CD4-positive, alpha-beta T cell treated with Interleukin-2 at 100 ng/mL for 4 hours (primary cell): Measurements from ENCODE around the gene CAMK2B.

Experiments used
- DNase-seq: peaks from one replicate; pipeline ENCODE4 v3.0.0-alpha.2; 2020; ENCODE audit warnings: low spot score

CAMK2B gene

DNA sequence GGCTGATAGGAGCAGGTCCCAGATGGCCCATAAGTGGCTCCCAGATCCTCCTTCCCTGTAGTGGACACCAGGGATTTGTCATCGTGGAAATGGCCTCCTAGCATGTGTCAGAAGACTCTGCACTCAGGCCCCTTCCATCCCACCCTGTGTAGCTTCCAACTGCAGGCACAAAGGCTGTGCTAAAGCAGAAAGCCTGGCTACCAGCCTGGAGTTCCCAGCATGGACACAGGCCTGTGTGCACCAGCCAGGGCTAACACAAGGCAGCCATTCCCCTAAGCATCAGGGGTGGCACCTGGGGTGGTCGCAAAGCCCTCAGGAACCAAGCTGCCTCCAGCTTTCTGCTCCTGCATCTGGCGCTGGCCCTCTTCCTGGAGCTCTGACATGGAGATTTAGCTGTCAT lies 4.5 kb upstream of the CAMK2B start:
- DNase-seq, result no peak

DNA sequence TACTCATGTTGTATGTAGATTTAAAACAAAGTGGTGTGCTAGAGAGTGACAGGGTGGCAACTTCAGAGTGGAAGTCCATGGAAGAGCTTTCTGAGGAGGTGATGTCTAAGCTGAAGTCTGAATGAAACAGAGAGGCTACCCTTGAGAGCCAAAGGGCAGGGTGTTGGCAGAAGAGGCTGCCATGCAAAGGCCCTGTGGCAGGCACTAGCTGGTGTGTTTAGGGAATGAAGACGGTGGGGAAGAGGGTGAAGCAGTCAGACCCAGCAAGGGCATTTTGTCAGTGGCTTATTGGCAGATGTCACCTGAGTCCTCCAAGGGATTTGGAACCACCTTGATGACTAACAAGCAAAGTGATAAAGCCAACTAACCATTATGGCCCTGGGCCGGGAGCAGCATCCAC lies 3.7 kb upstream of the CAMK2B start:
- DNase-seq, result no peak

DNA sequence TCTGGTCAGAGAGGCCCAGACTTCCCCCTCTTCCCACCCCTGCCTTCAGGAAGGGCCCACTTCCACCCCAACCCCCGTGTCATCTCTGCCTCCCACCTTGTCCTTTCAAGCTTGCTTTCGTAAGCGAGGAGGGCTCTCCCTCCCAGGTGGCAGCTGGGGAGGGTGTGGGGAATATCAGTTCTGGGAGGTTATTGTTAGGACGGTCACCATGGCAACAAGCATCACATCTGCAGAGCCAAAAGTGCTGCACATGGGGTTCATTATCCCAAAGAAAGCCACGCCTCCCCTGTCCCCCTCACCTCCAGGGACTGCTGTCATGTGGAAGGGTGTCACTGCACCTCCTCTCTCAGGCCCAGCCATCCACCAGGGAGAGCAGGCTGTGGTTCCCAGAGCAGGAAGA lies 2.6 kb upstream of the CAMK2B start:
- no peak for DNase-seq

DNA sequence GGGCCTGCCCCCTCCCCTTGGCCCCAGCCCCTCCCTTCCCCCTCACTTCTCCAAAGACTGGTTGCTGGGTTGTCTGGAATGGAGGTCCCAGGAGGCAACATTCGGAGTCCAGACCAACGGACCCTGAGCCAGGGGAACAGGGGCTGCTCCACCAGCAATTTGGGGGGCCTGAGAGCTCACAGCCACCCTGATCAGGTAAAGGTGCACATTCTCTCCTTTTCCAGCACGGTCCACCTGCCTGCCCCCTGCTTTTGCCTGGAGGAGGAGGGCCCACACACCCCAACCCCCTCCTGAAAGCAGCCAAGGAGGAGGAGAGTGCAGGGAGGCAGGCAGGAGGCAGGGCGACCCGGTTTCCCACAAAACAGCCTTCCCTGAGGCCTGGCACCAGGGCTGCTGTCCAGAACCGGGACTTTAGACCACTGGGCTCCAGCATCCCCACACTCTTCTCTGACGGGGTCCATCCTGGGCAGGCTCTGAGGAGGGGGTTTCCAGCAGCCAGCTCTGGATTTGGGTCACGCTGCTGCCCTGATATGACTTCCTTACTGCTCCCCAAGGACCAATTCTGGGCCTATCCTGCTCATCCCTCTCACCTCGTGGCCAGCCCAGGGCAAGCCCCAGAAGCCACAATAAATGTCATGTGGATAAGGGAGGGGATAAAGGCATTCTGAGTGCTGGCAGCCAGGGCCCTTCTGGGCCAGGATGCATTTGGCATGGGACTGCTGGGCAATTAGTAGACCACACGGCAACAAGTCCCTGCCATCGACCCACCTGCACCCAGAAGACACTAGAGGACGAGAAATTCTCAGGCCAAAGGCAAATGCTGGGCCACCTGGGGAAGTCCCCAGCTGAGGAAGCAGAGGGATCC lies 1.1 kb upstream of the CAMK2B start:
- DNase-seq, result no peak

DNA sequence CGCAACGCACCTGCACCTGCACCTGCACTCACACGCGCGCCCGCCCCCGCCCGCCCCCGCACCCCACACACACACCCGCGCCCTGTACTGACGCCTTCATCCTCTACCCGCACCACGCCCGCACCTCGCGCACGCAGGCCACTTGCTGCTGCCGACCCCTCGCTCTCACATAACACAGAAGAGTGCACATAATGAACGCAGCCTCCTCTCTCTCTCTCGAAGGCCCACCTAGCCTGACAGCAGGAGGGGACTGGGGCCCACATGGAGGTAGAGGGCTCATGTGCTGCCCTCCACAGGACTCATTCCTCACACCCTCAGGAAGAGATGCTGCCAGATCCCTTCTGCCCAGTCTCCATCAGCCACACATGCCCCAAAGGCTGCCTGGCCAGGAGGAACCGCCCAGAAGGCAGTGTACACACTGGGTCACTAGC lies 432 bp upstream of the CAMK2B start:
- no peak for DNase-seq

DNA sequence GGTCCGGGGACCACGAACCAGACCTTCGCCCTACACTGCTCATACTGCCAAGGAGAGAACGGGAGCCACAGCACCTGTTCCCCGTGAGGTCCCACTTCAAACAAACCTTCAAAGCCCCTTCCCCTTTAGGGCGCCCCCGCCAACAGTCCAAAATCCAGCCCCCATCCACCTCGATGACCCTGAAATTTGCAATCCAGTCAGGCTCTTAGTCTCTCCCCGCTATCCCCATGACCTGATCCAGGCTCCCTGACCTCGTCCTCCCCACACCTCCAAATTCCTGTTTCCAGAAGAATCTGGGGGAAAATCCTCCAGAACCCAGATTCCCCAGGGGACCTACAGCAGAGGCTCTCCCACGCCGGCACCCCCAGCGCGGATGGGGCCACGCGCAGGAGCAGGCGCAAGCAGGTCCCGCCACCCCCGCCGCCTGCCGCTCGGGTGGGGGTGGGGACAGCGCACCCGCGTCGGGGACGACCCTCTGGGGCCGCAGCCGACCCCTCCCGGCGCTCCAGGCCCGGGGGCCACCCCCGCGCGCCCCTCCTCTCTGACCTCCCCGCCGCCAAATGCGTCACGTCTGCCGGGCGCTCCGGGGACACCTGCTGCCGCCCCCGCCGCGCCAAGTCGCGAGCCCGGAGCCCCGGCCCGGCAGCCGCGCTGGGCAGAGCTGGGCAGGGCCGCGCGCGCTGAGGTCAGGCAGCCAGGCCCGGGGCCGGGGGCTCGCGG lies 753 bp downstream of the CAMK2B start:
- no peak for DNase-seq

DNA sequence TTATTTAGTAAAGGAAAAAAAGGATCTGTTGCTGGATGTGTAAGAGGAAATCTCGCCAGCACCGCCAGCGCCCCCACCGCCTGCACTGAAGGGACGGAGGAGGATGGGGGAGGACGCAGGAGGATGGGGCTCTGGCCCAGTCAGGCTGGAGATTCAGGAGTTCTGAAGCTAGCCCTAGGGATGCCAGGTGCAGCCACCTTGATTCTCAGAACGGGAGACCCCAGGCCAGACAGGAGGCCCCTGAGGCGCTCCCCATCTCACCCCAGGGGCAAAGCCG lies 1.3 kb downstream of the CAMK2B start:
- DNase-seq, result no peak

DNA sequence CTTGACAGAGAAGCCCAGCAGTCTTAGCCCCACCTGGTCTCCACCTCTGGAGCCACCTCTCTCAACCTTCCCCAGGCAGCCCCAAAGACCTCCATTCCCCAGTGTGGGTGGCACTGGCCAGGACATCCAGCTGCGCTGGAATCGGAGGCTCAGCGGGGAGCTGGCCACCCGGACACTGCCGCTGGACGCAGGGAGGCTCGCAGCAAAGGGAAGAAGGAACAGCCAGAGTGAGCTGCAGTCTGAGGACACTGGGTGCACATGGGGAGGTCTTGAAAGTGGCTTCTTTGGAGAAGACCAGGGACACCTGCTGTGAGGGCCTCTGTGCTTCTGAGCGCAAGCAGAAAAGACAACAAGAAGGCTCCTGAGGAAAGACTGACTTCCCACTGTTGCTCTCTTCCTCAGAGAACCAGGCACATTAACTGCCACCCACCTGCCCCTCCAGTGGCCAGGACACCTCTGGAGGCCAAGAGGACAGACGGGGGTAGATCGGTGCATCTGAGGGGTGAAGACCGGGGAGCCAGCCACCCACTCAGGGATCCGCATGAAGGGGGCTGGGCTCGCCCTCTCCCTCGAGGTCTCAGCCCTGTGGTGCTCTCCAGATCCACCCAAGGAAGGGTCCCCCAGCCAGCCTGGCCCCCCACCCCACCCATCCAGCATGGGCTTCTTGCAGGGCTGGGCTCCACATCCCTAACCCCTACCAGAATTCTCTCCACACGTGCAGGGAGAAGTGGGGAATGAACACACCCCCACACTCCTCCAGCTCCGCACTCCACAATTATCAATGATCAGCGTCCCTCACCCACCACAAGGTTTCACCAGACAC lies 1.8 kb downstream of the CAMK2B start:
- DNase-seq, result no peak

DNA sequence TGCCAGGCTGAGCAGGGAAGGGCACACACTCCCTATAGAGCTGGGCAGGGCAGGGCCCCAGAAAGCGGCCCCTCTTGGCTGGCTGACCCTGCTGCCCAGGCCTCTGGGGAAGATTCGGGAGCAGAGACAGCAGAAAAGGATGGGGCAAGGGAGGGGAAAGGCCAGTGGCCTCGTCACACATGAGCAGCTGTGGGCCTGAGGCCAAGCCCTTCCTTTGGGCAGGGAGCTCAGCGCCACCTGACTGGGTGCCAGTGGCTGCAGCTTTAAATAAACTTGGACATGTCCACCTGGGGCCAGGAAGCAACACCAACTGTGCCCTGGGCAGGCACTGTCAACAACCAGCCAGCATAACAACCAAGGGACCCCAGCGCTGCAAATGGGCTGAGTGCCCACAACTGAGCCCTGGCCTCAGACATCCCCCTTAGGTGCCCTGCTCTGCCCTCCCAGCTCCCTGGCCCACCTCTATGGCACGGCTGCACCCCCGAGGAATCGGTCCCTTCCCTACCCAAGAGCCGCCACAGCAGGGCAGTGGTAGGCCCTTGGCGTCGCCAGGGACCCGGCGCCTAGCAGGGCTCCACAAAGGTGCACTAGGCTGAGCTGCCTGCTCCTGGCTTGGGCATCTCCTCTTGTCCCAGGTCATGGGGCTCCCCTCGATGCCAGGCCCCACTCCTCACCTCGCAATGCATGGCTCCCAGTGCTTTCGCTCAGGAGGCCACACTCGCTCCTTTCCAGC lies 2.6 kb downstream of the CAMK2B start:
- no peak for DNase-seq

DNA sequence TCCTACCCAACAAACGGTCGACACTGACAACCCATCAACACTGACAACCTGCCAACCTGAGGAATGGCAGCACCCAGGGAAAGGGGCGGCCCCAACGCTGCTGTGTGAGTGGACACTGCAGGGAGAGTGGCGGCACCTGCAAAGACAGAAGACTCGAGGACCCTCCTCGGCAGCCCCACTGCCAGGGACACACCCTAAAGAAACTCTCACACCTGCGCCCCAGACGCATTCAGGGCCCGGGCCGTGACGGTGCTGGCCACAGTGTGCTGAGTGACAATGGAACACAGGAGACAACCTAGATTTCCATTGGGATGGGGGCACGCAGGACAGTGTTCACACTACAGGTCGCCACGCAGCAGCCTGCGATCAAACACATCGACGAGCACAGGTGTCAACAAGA lies 3.6 kb downstream of the CAMK2B start:
- DNase-seq, result no peak

DNA sequence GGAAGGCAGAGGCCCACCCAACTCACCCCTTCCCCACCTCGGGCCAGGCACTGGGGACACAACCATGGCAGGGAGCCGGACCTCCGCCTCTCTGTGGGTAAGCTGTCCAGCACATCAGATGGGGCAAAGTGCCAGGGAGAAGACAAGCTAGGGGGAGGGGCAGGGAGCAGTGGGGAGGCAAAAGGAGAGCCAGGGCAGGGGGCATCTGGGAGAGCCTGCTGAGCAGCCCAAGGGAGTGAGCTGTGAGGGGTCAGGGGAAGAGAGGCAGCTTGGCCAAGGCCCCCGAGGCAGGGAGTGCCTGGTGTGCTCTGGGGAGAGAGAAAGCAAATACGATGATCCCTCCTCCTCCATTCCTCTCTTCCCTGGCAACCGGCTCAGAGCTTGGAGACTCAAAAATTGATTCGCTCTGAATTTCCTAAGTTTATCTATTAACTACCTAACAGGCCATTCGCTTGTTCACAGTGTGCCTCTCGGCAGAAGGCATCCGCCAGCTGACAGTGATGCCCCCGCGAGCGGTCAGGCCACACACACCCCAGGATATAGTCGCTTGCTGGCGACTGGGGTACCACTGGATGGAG lies 4.5 kb downstream of the CAMK2B start:
- DNase-seq, result no peak

DNA sequence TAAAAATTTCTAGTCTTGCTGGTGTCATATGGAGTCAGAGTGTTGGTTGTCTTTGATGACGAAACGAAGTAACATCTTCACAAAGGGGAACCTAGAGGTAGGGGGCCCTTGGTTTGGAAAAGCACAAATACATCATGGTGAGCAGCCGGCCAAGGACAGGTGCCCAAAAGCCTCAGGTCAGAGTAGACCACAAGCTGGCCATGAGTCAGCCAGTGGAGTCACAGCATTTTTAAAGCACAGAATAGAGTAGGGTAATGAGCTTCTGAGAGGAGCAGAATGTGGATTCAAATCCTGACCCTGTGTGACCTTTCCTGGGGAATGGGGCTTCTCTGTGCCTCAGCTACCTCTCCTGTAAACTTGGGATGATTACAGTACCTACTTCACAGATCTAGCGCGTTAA lies 5.3 kb downstream of the CAMK2B start:
- no peak for DNase-seq

DNA sequence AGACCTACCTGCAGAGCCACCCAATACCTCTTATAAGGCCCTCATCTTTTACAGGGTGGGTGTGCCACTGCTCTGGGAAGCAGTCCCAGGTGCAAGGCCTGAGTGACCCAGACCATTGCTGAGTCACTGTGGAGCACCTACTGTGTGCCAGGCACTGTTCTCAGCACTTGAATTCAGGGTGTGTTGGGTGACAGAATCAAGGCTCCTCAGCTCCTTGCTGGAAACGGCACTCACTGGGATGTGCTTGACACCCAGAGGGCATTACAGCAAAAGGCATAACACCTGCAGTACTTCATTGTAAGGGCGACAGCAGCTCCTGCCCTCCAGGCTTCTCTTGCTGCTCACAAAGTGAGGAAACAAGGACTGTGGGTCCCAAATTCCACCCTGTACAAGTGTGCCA lies 7.1 kb downstream of the CAMK2B start:
- no peak for DNase-seq

DNA sequence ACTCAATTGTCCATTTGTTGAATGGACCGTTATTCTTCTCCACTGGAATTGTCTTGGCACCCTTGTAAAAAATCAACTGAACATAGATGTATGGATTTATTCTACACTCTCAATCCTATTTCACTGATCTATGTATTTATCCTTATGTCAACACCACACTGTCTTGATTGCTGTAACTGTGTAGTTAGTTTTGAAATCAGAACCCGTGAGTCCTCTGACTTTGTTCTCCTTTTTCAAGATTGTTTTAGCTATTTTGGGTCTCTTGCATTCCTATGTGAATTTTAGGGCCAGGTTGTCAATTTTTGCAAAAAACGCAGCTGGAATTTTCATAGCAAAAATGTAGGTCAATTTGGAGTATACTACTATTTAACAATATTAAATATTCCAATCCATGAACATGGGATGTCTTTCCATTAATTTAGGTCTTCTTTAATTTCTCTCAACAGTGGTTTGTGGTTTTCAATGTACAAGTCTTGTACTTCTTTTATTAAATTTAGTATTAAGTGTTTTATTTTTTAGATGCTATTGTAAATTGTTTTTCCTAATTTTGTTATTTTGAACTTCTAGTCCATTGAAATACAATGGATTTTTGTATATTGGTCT lies 10.0 kb downstream of the CAMK2B start:
- no peak for DNase-seq

DNA sequence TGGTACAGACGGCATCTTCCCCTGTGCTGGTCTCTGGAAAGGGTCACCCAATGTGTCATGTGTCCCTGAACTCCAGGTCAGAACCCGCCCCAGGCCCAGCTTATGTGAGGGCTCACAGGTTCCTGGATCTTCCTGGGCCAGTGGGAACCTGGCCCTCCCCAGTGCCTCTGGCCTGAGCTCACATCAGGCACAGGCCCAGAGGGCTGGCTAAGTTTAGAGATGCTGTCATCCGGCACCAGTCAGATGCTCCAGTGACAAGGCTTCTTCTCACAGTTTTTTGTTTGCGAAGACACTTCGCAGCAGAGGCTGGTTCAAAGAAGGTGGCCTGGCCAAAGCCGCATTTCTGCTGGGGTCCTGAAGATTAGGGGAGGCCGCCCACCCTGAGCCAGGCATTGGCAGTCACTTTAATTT lies 11.8 kb downstream of the CAMK2B start:
- no peak for DNase-seq

DNA sequence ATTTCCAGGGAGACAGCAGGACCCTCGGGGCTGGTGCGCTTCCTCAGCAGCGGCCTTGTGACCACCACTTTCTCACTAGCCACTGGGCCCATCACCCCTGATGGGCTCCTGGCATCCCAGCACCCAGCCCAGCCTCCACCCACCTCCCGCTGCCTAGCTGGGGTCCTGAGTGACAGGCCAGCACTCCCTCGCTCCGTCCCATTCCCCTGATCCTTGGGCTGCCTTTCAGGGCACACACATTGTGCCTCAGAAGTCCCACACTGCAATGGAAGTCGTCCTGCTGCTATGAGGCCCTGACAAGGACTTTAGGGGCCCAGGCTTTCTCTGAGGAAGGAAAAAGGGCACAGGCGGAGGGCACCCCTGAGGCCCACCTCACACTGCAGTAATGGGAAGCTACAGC lies 12.4 kb downstream of the CAMK2B start:
- DNase-seq, result no peak

DNA sequence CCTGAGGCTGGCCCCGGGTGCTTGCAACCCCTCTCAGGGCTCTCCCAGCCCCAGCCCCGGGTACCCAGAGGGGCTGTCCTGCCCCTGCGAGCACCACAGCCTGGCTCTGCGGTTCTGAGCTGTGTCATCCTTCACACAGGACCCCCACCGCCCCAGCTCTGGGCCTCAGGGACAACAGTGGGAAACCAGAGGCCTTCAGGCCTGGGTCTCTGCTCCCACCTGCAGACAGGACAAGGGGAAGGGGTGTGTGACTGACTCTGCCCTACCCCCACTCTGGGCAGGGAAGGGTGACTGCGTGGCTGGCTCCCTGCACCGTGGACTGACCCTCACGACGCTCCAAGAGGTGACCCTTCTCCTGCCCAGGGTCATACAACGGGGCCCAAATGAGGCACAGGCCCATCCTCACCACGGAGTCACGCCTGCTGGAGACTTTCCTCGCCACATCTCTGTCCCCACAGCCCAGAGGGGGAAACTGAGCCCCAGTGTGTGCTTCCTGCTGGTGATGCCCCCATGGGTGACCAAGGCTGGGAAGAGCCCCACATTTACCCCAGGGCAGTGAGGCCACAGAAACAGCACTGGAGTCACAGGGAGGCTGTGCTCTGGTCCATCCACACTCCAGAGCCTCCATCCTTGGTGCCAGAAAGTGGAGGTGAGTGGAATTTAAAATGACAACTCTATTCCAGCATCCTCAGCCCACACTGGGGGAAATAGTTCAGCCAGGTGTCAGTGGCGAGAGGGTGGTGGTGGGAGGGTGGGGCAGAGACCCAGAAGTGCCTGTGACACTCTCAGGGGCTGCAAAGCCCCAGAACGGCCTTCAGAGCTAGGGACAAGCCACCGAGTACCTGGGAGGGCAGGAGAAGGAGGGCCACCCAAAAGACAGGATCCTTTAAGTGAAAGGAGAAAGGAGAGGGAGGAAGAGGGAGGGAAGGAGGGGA lies 13.6 kb downstream of the CAMK2B start:
- no peak for DNase-seq

DNA sequence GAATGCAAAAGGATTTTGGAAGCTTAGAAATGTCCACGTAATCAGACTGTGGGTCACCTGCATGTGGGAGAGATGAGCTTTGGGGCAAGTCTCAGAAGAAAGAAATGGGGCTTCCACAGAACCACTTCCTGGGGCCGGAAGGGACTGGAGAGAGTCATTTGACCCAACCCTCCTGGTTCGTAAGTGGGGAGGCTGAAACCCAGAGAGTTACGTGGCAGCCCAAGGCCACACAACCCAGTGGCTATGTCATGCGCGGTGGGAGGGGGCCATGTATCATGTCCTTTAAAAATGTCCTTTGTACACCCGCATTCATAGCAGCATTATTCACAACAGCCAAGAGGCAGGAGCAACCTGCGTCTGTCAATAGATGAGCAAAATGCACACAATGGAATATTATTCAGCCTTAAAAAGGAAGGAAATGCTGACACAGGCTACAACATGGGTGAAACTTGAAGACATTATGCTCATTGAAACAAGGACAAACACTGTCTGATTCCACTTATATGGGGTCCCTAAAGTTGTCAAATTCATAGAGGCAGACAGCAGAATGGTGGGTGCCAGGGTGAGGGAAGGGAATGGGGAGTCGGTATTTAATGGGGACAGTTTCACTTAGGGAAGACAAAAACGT lies 15.1 kb downstream of the CAMK2B start:
- DNase-seq, result no peak

DNA sequence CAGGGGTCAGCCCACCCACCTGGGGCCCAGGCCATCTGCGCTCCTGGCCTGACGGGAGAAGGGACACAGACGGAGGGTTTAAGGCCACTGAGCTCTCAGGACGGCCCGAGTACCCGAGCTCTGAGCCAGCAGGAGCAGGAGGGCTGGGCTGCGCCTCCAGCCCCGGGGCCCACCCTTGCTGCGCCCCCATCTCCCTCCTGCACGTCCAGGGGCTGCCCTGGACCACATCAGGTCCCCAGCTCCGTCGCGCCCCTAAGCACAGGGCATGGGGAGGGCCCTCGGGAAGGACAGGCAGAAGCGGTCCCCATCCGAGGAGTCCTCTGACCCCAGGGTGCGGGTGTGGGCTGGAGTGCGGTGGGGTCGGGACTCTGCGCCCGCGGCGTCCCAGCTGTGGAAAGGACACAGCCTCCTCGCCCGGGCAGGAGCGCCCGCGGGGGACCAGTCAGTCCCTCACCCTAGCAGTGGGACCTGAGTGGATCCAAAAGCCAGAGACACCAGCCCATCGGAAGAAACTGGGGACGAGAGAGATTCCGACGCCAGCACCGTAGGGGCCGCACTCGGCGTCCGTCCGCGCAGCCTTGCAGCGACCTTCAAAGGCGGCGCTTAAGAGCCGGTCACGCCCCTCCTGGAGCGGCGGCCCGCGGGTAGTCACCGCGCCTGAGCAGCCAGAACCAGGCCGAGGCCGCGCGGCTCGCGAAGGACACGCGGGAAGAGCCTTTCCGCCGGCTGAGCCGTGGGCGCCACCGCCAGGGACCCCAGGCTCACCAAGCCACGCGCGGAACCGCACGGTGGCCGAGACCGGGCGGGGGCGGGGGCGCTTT lies 15.9 kb downstream of the CAMK2B start:
- no peak for DNase-seq
